Kidney (tissue), 14 donors: ENCODE measurements around the gene VPS39. TPM values are rescaled to one million over a fixed set of nuclear protein-coding genes. Genes with fewer than 3 reads are reported as not detected.

Experiments used
- DNase-seq, 5 donors: peaks; one replicate each; pipeline ENCODE4 v3.0.0-alpha.2; 2013 to 2020
- FAIRE-seq: peaks from 2 replicates; lab custom pipeline; 2012; peaks lifted over from hg19 to GRCh38; lab: Jason Lieb, UNC
- H3K27ac ChIP-seq, 2 donors: one replicate each; pipeline ENCODE4 v1.7.0; 2013; ENCODE audit warnings: low read depth in 2 of 2, low read length in 2 of 2, inconsistent platforms in 1 of 2
- H3K27me3 ChIP-seq: one replicate; pipeline ENCODE4 v1.7.1; 2013; ENCODE audit warnings: low read length, inconsistent platforms; ENCODE audit not compliant: control insufficient read depth, insufficient read depth
- H3K36me3 ChIP-seq, 3 donors: one replicate each; pipeline versions ENCODE4 v1.7.0 to v1.7.1; 2013; ENCODE audit warnings: low read length in 3 of 3, control low read depth in 1 of 3, inconsistent platforms in 1 of 3; ENCODE audit not compliant: insufficient read depth in 3 of 3, control insufficient read depth in 2 of 3
- H3K4me1 ChIP-seq, 3 donors: one replicate each; pipeline versions ENCODE4 v1.7.0 to v1.7.1; 2013; ENCODE audit warnings: low read length in 3 of 3, inconsistent platforms in 1 of 3, low read depth in 1 of 3; ENCODE audit not compliant: control insufficient read depth in 2 of 3, insufficient read depth in 2 of 3
- H3K4me3 ChIP-seq, 3 donors: one replicate each; pipeline versions ENCODE4 v1.7.0 to v1.8.1; 2013; ENCODE audit warnings: low read length in 3 of 3, control low read depth in 1 of 3, inconsistent platforms in 1 of 3
- H3K9ac ChIP-seq, 3 donors: one replicate each; pipeline versions ENCODE4 v1.7.0 to v1.7.1; 2013; ENCODE audit warnings: low read length in 3 of 3, control low read depth in 1 of 3, inconsistent platforms in 1 of 3
- H3K9me3 ChIP-seq, 3 donors: one replicate each; pipeline versions ENCODE4 v1.7.0 to v1.7.1; 2013; ENCODE audit warnings: low read length in 3 of 3, control low read depth in 1 of 3, inconsistent platforms in 1 of 3; ENCODE audit not compliant: control insufficient read depth in 2 of 3, insufficient read depth in 1 of 3
- CTCF ChIP-seq: IDR thresholded peaks from 3 replicates; pipeline ENCODE4 v1.5.1; 2012; ENCODE audit warnings: mild to moderate bottlenecking, moderate library complexity, borderline replicate concordance; ENCODE audit not compliant: insufficient read depth; ENCODE audit errors: extremely low read depth
- intact Hi-C: fragments of 100-400 bp; cut with DNase I; formaldehyde crosslinking; loops from one replicate; pipeline ENCODE4 v1.11.1; 2022
- polyA plus RNA-seq: library from polyadenylated mRNA; stranded (reverse); fragments of 350-450 nt; fragmentation: Illumina TruSeq; extraction: RNeasy Lipid Tissue Mini Kit (QIAGEN cat#74804); gene quantifications from one replicate; pipeline ENCODE4 v1.2.3, GENCODE V29; 2014; ENCODE audit warnings: low read depth, low replicate concordance; ENCODE audit not compliant: insufficient read depth
- total RNA-seq: library from RNA; stranded (reverse); fragmentation: NEBNext Ultra II Directional; extraction: Animal tissue kit (Norgen Biotek cat#: 25700); gene quantifications from one replicate; pipeline ENCODE4 v1.2.1, GENCODE V29; 2021
- donor health status: control.
- donor health status: control.
- donor health status: control.
- donor health status: control.
- donor health status: control.
- donor health status: DM: yes; HTN: yes; CAD: no.
- donor health status: Normal renal cell carcinoma (clear cell type).

VPS39 gene
- total and polyA plus RNA-seq, 2 donors from 2014 or later: 33.1 to 70.9 TPM

- Histone ChIP-seq H3K9ac (no peak overlapping the region), H3K9me3 (no peaks in the 10 kb centered on the region), H3K27me3 (no peaks in the 10 kb centered on the region), H3K4me1 (peaks cover 3 to 38% (median 16%) of the 10 kb centered on the region in 3 donors), H3K4me3 (no peak overlapping the region), H3K36me3 (no peaks in the 10 kb centered on the region), H3K27ac (peak overlapping the region; percentile 23 to 37)
- FAIRE-seq (no peak), DNase-seq (peak in 1 of 5 donors; percentile 37)
- no peak for TF ChIP-seq CTCF
- intact Hi-C loops: no loop called here
These were observed 57.7 kb downstream of the VPS39 start for GRCh38 chr15:42150219-42150970.

DNA sequence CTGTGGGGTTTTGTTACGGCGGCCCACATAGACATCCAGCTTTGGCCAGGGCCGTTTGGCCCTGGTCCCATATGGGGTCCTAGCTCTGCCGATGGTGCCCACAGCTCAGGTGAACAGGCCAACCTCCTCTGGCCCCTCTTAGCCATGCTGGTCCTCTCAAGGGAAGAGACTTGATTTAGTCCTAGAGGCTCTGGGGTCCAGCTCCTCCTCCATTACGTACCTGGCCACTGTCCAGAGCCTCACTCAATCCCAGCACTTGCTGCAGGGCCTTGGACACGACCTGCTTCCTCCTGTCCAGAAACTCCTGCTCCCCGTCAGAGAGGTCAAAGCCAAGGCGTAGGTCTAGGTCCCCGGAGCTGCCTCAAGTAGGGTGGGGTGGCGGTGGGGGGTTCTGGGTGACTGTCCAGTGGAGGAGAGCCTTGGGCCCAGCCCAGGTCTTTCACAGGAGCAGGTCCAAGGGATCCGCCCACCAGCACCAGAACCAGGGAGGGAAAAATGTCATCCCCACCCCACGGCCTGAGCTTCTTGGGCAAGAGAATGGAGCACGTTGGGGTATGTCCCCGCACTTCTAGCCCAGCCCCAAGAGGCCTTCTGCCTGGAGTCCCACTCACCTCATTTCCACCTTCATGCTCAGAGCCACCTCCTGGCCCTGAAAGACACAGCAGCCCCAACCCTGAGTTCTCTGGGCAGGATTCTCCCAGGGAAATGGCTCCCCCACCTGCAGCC lies 58.4 kb downstream of the VPS39 start:
- TF ChIP-seq CTCF: no peak
- no peak overlapping the region for H3K4me3 ChIP-seq
- no peaks in the 10 kb centered on the region for H3K36me3 ChIP-seq
- FAIRE-seq: no peak
- no peaks in the 10 kb centered on the region for H3K27me3 ChIP-seq
- peaks cover 0 to 31% (median 15%) of the 10 kb centered on the region in 3 donors for H3K4me1 ChIP-seq
- intact Hi-C loops: no loop called here
- no peak for DNase-seq
- H3K27ac ChIP-seq: no peak overlapping the region
- H3K9ac ChIP-seq: no peak overlapping the region
- no peaks in the 10 kb centered on the region for H3K9me3 ChIP-seq

- no peaks in the 10 kb centered on the region for H3K27me3 ChIP-seq
- intact Hi-C loops: no loop called here
- H3K9me3 ChIP-seq: no peaks in the 10 kb centered on the region
- TF ChIP-seq CTCF: no peak
- H3K9ac ChIP-seq: no peak overlapping the region
- DNase-seq: no peak
- peaks cover 0 to 27% (median 12%) of the 10 kb centered on the region in 3 donors for H3K4me1 ChIP-seq
- H3K27ac ChIP-seq: no peak overlapping the region
- H3K36me3 ChIP-seq: no peaks in the 10 kb centered on the region
- no peak for FAIRE-seq
- no peak overlapping the region for H3K4me3 ChIP-seq
These were observed 59.2 kb downstream of the VPS39 start for GRCh38 chr15:42148808-42149492.
